Effector memory CD8-positive, alpha-beta T cell (primary cell): ENCODE data around the gene TNXB.

Source experiments
- ATAC-seq: fragments of 150-1000 bp; cut with Tn5 transposase; replicated peaks from 2 replicates; pipeline ENCODE4 v1.10.0; 2021; ENCODE audit warnings: mild to moderate bottlenecking, moderate library complexity
- DNase-seq, 3 experiments: peaks; one replicate each; pipeline ENCODE4 v3.0.0; 2021
- H3K27ac Mint-ChIP-seq, 2 donors: one replicate each; pipeline ENCODE4 v1.8.0; 2022; ENCODE audit warnings: mild to moderate bottlenecking in 2 of 2, mixed read lengths in 2 of 2, moderate library complexity in 2 of 2
- H3K27me3 Mint-ChIP-seq, 2 donors: one replicate each; pipeline ENCODE4 v1.8.0; 2022; ENCODE audit warnings: mixed read lengths in 2 of 2
- H3K36me3 Mint-ChIP-seq: one replicate; pipeline ENCODE4 v1.8.0; 2022; ENCODE audit warnings: mild to moderate bottlenecking, moderate library complexity, mixed read lengths; ENCODE audit not compliant: insufficient read depth
- H3K4me1 Mint-ChIP-seq, 2 donors: one replicate each; pipeline ENCODE4 v1.8.0; 2022; ENCODE audit warnings: low read depth in 2 of 2, mixed read lengths in 2 of 2
- H3K4me3 Mint-ChIP-seq, 2 donors: one replicate each; pipeline ENCODE4 v1.8.0; 2022; ENCODE audit warnings: mild to moderate bottlenecking in 2 of 2, mixed read lengths in 2 of 2, moderate library complexity in 2 of 2
- H3K9me3 Mint-ChIP-seq, 2 donors: one replicate each; pipeline ENCODE4 v1.8.0; 2022; ENCODE audit warnings: mixed read lengths in 2 of 2

The TNXB gene

DNA sequence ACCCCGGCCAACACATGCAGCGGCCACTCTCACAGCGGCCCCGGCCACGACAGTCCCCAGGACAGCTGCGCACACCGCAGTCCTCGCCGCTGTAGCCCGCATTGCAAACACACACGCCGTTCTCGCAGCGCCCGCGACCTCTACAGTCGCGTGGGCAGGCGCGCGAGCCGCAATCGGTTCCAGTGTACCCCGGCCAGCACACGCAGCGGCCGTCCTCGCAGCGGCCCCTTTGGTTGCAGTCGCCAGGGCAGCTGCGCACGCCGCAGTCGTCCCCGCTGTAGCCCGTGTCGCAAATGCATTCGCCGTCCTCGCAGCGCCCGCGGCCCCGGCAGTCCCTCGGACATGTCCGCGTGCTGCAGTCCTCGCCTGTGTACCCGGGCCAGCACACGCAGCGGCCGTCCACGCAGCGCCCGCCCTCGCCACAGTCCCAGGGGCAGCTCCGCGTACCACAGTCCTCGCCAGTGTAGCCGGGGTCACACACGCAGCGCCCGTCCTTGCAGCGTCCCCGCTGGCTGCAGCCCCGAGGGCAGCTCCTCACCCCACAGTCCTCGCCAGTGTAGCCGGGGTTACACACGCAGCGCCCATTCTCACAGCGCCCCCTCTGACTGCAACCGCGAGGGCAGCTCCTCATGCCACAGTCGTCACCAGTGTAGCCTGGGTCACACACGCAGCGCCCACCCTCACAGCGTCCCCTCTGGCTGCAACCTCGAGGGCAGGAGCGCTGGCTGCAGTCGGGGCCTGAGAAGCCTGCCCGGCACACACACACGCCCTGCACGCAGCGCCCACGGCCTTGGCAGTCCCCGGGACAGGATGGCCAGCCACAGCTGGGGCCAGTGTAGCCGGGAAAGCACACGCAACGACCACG is 12.5 kb downstream of the TNXB start:
- DNase-seq (no peak), ATAC-seq (peak; percentile 8)
- Mint-ChIP-seq H3K9me3 (no peaks in the 10 kb centered on the region), H3K36me3 (peaks cover 3% of the 10 kb centered on the region), H3K4me1 (peaks cover 0 to 3% of the 10 kb centered on the region in 2 donors), H3K27ac (no peak overlapping the region), H3K27me3 (peaks cover 43 to 76% of the 10 kb centered on the region in 2 donors), H3K4me3 (peak overlapping the region; percentile 27 to 29)

DNA sequence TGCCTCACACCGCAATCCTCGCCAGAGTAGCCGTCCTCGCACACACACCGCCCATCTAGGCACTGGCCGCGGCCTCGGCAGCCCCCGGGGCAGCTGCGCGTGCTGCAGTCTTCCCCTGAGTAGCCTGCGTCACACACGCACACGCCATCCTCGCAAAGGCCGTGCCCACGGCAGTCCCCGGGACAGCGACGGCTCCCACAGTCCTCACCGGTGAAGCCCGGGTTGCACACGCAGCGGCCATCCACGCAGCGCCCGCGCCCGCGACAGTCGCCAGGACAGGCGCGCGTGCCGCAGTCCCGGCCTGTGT is 13.1 kb downstream of the TNXB start:
- H3K27ac Mint-ChIP-seq: no peak overlapping the region
- H3K27me3 Mint-ChIP-seq: peaks cover 43 to 74% of the 10 kb centered on the region in 2 donors
- no peaks in the 10 kb centered on the region for H3K9me3 Mint-ChIP-seq
- DNase-seq (no peak), ATAC-seq (no peak)
- peaks cover 3% of the 10 kb centered on the region for H3K36me3 Mint-ChIP-seq
- peaks cover 0 to 3% of the 10 kb centered on the region in 2 donors for H3K4me1 Mint-ChIP-seq
- peak overlapping the region in 1 of 2 donors; percentile 14 for H3K4me3 Mint-ChIP-seq

DNA sequence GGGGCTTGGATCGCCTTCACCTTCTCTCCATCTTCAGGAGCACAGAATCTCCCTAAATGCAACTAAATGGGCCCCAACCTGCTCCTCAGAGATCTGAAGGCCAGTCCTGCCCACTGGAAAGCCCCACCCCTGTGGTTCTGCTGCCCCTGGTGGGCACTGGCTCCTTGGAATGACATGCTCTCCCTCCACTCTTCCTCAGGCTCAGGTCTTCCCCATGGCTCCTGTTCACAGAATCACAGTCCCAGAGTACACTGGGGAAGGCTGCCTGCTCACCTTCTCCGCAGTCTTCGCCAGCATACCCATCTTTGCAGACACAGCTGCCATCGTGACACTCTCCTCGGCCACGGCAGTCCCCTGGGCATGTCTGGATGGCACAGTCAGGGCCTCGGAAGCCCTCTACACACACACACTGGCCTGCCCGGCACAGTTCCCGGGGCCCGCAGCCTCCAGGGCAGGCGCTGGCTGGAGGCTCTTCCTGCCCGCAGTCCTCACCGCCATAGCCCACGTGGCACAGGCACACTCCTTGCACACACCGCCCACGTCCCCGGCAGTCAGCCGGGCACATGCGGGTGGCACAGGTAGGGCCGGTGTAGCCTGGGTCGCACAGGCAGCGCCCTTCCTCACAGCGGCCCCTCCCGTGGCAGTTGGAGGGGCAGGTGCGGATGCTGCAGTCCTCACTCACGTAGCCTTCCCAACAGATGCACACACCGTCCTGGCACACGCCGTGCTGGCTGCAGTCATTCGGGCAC is 13.6 kb downstream of the TNXB start:
- H3K27me3 Mint-ChIP-seq: peaks cover 43 to 71% of the 10 kb centered on the region in 2 donors

DNA sequence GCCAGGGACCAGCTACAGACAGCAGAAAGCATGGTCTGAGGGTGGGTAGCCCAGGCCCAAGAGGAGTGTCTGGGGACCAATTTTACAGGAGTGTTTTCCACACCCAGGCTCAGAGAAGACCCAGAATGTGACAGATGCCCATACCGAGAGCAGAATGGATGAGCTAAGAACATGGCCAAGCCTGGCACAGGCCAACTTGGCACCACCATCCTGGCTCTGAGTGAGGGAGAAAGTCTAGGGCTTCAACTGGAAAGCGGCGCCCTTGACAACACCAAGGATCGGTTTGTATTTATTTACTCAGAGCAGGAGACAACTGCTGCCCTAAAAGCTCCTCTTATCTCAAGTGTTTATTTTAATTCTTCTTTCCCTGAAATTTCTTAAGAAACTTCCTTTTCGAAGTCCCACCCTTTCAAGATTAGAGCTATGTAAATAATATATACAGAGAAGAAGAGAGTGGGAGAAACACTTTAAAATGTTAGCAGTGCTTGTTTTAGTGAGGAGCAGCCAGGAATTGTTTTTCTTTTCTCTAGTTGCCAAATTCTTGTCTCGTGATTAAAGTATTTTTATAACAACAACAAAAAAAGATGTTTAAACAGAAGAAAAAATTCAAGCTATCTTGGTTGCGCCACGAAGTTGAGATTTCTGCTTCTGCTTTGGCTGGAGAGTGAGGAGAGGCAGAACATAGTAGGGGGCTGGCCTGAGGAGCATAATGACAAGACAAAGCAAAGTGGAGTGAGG is 16.2 kb downstream of the TNXB start:
- no peak for ATAC-seq
- H3K4me3 Mint-ChIP-seq: no peak overlapping the region
- H3K9me3 Mint-ChIP-seq: no peaks in the 10 kb centered on the region
- DNase-seq: no peak
- peaks cover 0 to 5% of the 10 kb centered on the region in 2 donors for H3K4me1 Mint-ChIP-seq
- H3K27ac Mint-ChIP-seq: no peak overlapping the region
- peaks cover 24 to 52% of the 10 kb centered on the region in 2 donors for H3K27me3 Mint-ChIP-seq
- H3K36me3 Mint-ChIP-seq: peaks cover 3% of the 10 kb centered on the region

More for the DNA sequence above, 13.6 kb downstream of the TNXB start:
- no peak for ATAC-seq
- H3K4me3 Mint-ChIP-seq: peak overlapping the region in 1 of 2 donors; percentile 14
- H3K27ac Mint-ChIP-seq: no peak overlapping the region
- peaks cover 3% of the 10 kb centered on the region for H3K36me3 Mint-ChIP-seq
- H3K9me3 Mint-ChIP-seq: no peaks in the 10 kb centered on the region
- DNase-seq: no peak
- peaks cover 0 to 3% of the 10 kb centered on the region in 2 donors for H3K4me1 Mint-ChIP-seq

DNA sequence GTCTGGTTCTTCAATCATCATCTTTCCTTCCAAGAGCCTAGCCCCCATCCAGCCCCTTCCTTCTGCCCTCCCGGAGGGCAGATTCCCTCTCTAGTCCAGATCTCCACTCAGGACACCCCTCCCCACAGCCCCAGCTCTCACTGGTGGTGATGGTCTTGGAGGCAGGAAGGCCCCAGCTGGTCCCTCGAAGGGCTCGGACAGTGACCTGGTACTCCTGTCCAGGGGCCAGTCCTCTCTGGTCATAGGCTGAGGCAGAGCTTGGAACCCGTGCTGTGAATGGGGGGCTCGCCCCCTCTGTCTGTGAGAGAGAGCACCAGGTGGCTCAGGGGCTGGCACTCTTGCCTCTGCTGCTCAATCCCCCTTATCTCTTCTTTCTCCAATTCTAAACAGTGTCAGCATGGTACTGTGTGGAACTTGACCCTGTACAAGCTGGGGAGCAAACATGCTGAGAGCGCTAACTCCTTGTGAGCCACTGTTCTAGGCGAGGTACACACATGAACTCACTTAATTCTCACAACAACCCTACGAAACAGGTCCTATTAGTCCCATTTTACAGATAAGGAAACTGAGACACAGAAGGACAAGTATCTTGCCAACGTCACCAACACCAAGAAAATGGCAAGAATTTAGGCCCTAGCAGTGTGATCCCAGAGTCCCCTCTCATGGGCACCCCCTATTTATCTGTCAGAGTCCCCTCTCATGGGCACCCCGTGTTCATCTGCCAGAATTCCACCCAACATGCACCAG is 19.9 kb downstream of the TNXB start:
- Mint-ChIP-seq H3K4me3 (peak overlapping the region; percentile 8 to 19), H3K27me3 (peaks cover 27 to 46% of the 10 kb centered on the region in 2 donors), H3K27ac (no peak overlapping the region), H3K4me1 (peaks cover 4 to 7% of the 10 kb centered on the region in 2 donors), H3K9me3 (no peaks in the 10 kb centered on the region), H3K36me3 (peaks cover 3% of the 10 kb centered on the region)
- no peak for ATAC-seq
- DNase-seq: no peak

DNA sequence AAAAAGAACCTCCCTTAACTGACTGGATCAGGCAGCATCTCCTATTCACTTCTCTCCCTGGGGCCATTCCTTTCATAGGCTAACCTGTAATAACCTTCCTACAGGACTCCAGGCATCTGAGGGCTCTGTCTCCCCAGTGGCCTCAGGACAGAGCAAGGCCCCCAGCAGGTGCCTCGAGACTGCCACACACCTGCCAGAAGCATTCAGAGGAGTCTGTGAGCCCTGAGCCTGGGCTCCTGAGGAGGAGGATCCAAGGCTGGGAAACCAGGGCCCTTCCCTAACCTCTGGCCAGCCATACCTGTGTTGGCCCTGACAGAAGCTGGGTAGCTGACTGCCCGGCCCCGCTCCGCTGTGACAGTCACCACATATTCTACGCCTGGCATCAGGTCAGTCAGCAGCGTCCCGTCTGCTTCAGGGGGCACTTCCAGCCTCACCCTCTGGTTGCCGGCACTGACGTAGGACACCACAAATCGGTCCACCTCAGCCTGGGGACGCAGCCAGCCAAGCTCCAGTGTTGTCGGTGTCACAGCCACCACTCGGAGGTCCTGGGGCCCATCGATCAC is 20.6 kb downstream of the TNXB start:
- no peak overlapping the region for H3K4me3 Mint-ChIP-seq
- H3K4me1 Mint-ChIP-seq: peaks cover 4 to 7% of the 10 kb centered on the region in 2 donors
- DNase-seq: no peak
- H3K27ac Mint-ChIP-seq: no peak overlapping the region
- peaks cover 33 to 49% of the 10 kb centered on the region in 2 donors for H3K27me3 Mint-ChIP-seq
- no peak for ATAC-seq
- H3K9me3 Mint-ChIP-seq: no peaks in the 10 kb centered on the region
- no peaks in the 10 kb centered on the region for H3K36me3 Mint-ChIP-seq

DNA sequence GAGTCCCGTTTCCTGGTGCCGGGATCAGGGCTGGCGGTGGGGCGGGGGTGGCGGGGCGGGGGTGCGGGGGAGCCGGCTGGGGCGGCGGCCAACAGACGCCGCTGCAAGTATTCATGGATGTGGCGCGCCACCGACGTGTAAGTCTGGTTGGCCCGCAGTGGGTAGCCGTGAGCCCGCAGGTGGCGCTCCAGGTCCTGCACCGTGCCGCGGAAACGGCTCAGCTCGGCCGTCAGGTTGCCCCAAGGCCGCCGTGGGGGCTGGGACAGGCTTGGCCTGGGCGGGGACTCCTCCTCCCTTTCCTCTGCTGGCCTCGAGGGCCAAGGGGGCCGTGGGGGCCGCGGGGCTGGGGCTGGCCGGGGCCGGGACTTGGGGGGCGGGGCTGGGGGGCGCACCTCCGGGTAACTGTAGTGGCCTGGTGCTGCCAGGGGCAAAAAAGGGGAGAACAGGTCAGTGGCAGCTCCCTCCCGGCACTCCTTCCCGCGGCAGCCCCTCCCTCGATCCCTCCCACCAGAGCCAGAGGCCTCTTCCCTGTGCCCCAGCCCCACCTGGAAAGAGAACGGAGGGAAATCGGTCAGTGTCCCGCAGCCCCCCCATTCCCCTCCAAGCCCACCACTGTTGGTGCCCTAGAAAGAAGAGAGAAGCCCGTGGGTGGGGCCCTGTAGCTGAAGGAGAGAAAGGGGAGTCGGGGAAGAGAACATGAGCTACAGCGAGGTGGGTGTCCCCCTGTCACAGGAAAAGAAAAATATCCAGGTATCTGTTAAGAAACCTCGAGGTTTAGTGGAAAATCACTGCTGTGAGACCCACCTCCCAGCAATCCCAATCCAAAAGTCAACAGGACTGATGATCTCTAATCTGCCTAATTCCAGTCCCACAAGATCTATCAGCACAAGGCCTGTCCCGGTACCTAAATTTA is 21.3 kb downstream of the TNXB start:
- no peak overlapping the region for H3K27ac Mint-ChIP-seq
- H3K9me3 Mint-ChIP-seq: no peaks in the 10 kb centered on the region
- DNase-seq: peak; percentile 55 to 61 (median 61)
- H3K4me3 Mint-ChIP-seq: peak overlapping the region in 1 of 2 donors; percentile 7
- H3K4me1 Mint-ChIP-seq: peaks cover 4 to 7% of the 10 kb centered on the region in 2 donors
- peaks cover 40 to 51% of the 10 kb centered on the region in 2 donors for H3K27me3 Mint-ChIP-seq
- peak; percentile 94 for ATAC-seq
- no peaks in the 10 kb centered on the region for H3K36me3 Mint-ChIP-seq

DNA sequence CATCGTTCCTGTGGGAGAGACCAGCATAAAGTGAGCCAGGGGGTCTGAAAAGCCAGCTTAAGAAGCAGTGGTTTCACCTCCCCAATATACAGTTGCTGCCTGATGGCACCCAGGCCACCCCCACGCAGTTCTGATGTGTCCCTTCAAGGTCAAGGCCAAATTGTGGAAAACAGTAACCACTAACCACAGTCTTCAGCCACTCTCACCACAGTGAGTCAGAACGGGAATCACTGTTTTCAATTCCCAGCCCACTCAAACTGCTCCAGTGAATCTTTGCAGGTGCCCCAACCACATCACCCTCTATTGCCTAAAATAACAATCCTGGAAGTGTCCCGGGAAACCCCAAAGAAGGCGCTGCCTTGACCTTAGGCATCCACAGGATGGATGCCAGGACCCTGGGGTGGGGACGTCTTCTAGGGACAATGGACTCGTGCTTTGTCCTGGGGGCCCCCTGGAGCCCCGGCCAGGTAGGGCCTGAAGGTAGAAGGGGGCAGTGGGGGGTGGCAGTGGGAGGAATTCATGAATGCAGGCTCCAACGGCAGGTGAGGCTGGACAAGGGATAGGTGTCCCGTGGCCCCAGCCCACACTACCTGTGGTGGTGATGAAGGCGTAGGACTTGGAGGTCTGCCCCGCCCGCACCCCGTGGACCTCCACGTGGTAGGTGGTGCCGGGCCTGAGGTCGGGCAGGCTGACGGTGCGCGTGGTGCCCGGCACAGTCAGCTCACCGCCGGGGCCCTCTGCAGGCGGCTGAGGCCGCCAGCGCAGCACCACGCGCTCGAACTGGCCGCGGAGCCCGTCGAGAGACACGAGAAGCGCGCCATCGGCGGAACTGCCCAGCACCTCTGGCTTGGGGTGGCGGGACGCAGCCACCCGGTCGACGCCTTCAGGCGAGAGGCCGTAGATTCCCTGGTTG is 22.2 kb downstream of the TNXB start:
- DNase-seq (no peak), ATAC-seq (peak; percentile 48)
- Mint-ChIP-seq H3K4me3 (peak overlapping the region; percentile 61), H3K27ac (no peak overlapping the region), H3K27me3 (peaks cover 43 to 56% of the 10 kb centered on the region in 2 donors), H3K4me1 (peaks cover 4 to 7% of the 10 kb centered on the region in 2 donors), H3K9me3 (no peaks in the 10 kb centered on the region), H3K36me3 (no peaks in the 10 kb centered on the region)

DNA sequence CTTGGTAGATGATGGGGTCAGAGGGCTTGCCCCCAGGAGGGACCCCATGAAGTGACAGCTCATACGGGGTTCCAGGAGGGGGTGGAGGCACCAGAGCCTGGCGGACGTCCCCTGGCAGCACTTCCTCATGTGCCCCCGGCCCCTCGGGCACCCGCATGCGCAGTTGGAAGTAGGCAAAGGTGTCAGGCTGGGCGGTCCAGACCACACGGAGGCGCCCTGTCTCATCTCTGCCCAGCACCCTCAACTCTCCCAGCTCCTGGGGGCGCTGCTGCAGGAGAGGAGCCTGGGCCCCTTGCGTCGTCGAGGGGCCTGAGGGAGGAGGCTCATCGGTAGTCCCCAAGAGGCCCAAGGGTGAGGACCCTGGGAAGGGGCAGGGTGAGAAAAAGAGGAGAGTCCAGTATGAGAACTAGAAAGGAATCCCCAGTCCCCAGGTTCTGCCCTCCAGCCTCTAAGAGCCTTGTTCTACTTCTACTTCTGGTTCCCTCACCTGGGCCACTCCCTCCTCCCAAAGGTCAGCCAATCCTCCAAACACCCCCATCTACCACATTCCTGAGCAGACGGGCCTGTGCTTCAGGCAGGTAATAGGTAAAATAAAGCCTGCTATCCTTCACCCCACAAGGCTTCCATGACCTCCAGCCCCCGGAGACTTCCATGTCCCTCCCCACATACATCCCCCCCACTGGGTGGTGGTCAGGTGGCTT is 23.2 kb downstream of the TNXB start:
- H3K9me3 Mint-ChIP-seq: no peaks in the 10 kb centered on the region
- peaks cover 45 to 66% of the 10 kb centered on the region in 2 donors for H3K27me3 Mint-ChIP-seq
- ATAC-seq (no peak), DNase-seq (no peak)
- H3K27ac Mint-ChIP-seq: no peak overlapping the region
- peaks cover 4 to 7% of the 10 kb centered on the region in 2 donors for H3K4me1 Mint-ChIP-seq
- no peaks in the 10 kb centered on the region for H3K36me3 Mint-ChIP-seq
- H3K4me3 Mint-ChIP-seq: peak overlapping the region; percentile 61

DNA sequence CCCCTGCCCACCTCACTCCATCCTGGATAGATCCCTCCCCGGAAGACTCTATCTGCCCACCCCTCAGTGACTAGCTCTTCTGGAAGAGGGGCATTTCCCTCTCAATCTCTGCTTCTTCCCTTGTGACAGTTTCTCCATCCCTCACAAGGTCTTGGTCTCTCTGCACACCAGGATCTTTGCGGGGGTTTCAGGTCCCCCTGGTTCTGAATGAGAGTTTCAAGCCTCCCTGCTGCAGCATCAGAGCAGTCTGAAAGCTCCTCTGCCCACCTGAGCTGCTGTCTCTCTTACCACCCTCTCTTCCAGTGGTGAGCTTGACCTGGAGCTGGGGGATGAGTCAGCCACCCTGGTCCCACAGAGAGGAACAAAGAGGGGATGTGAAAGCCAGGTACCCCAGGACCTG is 24.4 kb downstream of the TNXB start:
- H3K27ac Mint-ChIP-seq: no peak overlapping the region
- peaks cover 52 to 73% of the 10 kb centered on the region in 2 donors for H3K27me3 Mint-ChIP-seq
- no peak for ATAC-seq

More for the DNA sequence above, 24.4 kb downstream of the TNXB start:
- no peaks in the 10 kb centered on the region for H3K36me3 Mint-ChIP-seq
- peaks cover 4 to 7% of the 10 kb centered on the region in 2 donors for H3K4me1 Mint-ChIP-seq
- H3K4me3 Mint-ChIP-seq: no peak overlapping the region
- no peak for DNase-seq
- H3K9me3 Mint-ChIP-seq: no peaks in the 10 kb centered on the region
